Stimulated activated CD4-positive, alpha-beta T cell treated with anti-CD3 and anti-CD28 coated beads, Interleukin-1b, Interleukin-23, amount 100 ng/mL, for 48 hours (primary cell): Measurements from ENCODE around the gene HAUS2.

Experiments used
- DNase-seq: peaks from one replicate; pipeline ENCODE4 v3.0.0-alpha.2; 2020

Gene HAUS2

DNA sequence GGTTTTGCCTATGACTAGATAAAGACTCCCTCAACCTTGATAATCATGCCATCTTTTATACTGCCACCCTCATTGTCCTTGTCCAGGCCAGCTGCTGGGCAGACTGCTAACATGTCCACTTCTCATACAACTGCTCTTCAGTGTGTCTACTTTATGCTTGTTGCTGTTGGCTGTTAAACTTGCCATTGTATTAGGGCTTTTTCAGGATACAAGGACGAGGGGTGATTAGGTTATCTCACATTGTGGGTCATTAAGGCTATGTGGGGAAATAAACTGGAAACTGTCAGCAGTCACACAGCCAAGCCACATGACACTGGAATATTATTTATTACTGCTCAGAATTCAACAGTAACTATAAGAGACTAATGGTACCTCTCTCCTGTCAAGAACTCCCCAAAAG is 62.9 kb downstream of the HAUS2 start:
- DNase-seq, result no peak

DNA sequence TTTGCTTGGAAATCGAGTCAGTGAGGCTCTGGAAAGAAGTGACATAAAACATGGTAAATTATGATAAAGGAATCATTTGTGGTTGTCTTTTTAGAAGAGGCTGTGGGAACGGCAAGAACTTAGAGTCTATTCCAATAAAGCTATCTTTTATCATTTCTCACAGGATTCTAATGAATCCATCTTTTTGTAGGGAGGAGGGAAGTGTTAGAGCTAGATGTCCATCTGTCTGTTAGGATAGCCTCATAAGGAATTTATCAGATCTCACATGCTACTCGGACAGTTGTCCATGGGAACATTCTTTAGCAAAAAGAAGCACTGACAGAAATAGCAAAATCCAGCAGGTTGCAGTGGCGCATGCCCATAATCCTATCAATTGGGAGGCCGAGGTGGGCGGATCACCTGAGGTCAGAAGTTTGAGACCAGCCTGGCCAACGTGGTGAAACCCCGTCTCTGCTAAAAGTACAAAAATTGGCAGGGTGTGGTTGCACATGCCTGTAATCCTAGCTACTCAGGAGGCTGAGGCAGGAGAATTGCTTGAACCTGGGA is 63.8 kb downstream of the HAUS2 start:
- no peak for DNase-seq

DNA sequence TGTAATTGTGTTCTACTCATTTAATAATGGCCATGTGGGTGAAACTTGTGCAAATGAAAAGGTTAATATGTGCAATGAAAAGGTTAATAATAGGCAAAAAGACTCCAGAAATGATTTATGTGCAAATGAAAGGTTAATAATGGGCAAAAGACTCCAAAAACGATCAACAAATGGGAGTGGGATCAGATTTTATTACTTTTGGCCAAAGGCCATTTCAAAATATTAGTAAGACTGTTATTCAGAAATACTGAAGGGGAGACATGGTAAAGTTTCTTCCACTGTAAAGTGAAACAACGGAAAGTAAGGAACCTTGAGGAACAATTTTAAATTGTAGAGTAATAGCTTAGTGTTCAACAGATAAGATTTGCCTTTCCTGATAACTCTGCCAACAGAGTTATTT is 67.5 kb downstream of the HAUS2 start:
- no peak for DNase-seq
